Neural cell (in vitro differentiated cells): ENCODE measurements around the gene CAMKMT.

Experiments used
- EP300 ChIP-seq: fragments of 450-650 bp; conservative IDR thresholded peaks from 2 replicates; pipeline ENCODE4 v1.6.1; 2014; ENCODE audit warnings: antibody characterized with exemption, mild to moderate bottlenecking, moderate library complexity; ENCODE audit not compliant: poor library complexity, severe bottlenecking
- EZH2 ChIP-seq: fragments of 200-600, 300-800 bp; shearing (Covaris generic), sonication (generic); IDR thresholded peaks from 2 replicates; pipeline ENCODE4 v1.6.1; 2014; ENCODE audit warnings: antibody characterized with exemption, low read length, borderline replicate concordance, mild to moderate bottlenecking; ENCODE audit not compliant: insufficient read depth, poor library complexity, severe bottlenecking
- MXI1 ChIP-seq: fragments of 450-650 bp; conservative IDR thresholded peaks from 2 replicates; pipeline ENCODE4 v1.6.1; 2014; ENCODE audit warnings: antibody characterized with exemption, mild to moderate bottlenecking; ENCODE audit not compliant: poor library complexity, severe bottlenecking
- POLR2AphosphoS5 ChIP-seq: IDR thresholded peaks from 2 replicates; pipeline ENCODE4 v1.6.1; 2012
- RAD21 ChIP-seq: fragments of 450-650 bp; conservative IDR thresholded peaks from 2 replicates; pipeline ENCODE4 v1.6.1; 2014; ENCODE audit warnings: antibody characterized with exemption, mild to moderate bottlenecking, moderate library complexity
- TAF1 ChIP-seq: IDR thresholded peaks from 2 replicates; pipeline ENCODE4 v1.6.1; 2012; ENCODE audit warnings: low read depth
- TF ChIP-seq, protein P1 (sequence below): fragments of 450-650 bp; IDR thresholded peaks from 2 replicates; pipeline ENCODE4 v1.5.1; 2014; ENCODE audit warnings: antibody characterized with exemption, mild to moderate bottlenecking, moderate library complexity; ENCODE audit not compliant: poor library complexity, severe bottlenecking
- TF ChIP-seq, protein P2 (sequence below): IDR thresholded peaks from 2 replicates; pipeline ENCODE4 v1.6.1; 2012; ENCODE audit warnings: borderline replicate concordance

DNA sequence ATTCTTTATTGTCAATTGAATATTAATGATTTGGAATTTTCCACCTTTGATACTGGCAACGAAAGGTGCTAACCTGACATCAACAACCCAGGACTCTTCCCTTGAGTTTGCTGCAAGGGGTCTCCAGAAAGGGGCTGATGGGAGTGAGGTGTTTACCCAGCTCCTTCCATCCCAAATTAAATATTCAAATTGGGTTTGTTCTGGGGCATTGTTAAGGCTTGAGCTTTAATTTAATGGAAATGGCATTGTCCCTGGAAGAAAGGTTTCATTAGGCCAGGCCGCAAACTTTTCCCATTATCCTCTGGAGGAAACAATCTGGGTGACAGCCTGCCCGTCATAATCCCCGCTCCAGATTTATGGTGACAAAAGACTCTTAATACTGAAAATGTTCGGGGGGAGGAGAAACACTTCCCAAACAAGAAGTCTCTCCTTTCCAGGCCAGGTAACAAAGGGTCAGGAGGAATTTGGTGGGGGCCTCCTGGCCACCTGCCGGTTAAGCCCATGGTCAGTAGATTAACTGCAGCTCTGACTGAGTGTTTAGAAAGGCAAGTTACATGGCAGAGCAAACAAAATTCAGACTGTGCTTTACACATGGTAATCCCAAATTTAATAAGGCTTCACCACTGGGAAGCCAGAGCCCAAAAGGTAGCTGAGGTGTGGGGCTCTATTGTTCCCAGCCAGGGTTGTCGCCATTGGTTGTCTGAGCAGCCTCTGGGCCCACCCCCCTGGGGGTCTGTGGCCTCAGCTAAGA is 428.4 kb downstream of the CAMKMT start:
- TF ChIP-seq POLR2AphosphoS5 (no peak), TAF1 (no peak), EP300 (no peak), RAD21 (no peak), MXI1 (no peak), EZH2 (no peak)
- TF ChIP-seq, protein P1, sequence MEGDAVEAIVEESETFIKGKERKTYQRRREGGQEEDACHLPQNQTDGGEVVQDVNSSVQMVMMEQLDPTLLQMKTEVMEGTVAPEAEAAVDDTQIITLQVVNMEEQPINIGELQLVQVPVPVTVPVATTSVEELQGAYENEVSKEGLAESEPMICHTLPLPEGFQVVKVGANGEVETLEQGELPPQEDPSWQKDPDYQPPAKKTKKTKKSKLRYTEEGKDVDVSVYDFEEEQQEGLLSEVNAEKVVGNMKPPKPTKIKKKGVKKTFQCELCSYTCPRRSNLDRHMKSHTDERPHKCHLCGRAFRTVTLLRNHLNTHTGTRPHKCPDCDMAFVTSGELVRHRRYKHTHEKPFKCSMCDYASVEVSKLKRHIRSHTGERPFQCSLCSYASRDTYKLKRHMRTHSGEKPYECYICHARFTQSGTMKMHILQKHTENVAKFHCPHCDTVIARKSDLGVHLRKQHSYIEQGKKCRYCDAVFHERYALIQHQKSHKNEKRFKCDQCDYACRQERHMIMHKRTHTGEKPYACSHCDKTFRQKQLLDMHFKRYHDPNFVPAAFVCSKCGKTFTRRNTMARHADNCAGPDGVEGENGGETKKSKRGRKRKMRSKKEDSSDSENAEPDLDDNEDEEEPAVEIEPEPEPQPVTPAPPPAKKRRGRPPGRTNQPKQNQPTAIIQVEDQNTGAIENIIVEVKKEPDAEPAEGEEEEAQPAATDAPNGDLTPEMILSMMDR: no peak
- TF ChIP-seq, protein P2, sequence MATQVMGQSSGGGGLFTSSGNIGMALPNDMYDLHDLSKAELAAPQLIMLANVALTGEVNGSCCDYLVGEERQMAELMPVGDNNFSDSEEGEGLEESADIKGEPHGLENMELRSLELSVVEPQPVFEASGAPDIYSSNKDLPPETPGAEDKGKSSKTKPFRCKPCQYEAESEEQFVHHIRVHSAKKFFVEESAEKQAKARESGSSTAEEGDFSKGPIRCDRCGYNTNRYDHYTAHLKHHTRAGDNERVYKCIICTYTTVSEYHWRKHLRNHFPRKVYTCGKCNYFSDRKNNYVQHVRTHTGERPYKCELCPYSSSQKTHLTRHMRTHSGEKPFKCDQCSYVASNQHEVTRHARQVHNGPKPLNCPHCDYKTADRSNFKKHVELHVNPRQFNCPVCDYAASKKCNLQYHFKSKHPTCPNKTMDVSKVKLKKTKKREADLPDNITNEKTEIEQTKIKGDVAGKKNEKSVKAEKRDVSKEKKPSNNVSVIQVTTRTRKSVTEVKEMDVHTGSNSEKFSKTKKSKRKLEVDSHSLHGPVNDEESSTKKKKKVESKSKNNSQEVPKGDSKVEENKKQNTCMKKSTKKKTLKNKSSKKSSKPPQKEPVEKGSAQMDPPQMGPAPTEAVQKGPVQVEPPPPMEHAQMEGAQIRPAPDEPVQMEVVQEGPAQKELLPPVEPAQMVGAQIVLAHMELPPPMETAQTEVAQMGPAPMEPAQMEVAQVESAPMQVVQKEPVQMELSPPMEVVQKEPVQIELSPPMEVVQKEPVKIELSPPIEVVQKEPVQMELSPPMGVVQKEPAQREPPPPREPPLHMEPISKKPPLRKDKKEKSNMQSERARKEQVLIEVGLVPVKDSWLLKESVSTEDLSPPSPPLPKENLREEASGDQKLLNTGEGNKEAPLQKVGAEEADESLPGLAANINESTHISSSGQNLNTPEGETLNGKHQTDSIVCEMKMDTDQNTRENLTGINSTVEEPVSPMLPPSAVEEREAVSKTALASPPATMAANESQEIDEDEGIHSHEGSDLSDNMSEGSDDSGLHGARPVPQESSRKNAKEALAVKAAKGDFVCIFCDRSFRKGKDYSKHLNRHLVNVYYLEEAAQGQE: no peak
